Activated T-cell treated with anti-CD3 and anti-CD28 coated beads for 1 hour (primary cell): ENCODE data around the gene SPIRE2.

Experiments used
- DNase-seq: peaks from one replicate; pipeline ENCODE4 v3.0.0-alpha.2; 2020; ENCODE audit warnings: low read depth

Gene SPIRE2

DNA sequence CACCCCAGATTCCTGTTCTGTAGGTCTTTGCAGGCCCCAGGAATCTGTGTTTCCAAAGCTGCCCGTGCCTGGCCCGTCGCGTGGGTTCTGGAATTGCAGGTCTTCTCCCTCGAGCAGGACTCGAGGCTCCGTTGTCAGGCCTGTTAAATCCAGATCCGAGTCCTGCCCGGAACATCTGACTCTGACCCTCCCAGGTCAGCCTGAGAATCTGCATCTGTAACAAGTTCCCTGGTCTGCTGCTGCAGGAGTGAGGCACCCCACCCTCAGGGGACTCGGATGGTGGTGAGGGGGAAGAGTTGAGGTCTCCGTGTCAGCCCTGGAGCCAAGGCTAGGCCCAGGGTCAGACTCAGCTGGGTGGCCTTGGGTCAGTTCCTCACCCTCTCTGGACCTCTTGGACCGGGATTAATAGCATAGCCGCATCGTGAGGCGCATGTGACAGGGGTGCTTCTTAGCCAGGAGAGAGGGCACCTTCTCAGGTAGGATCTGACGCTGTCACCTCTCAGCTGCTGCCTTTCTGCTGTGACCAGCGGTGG lies 8.8 kb downstream of the SPIRE2 start:
- no peak for DNase-seq

DNA sequence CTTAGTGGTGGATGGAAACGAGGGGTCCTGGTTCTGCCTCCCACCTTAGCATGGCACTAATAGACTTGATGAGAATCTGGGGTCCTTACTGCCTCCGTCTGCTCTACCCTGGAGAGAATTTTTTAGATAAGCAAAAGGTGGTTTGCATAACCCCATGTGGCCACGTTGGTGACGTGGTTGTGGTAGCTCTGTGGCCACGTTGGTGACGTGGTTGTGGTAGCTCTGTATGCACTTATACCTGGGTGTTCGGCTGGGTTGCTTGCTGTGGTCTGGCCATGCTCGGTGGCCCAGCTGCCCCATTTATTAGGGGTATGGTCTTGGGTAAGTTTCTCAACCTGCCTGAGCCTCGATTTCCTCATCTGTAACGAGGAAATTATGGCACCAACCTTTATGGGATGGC lies 13.0 kb downstream of the SPIRE2 start:
- peak; percentile 26 for DNase-seq

DNA sequence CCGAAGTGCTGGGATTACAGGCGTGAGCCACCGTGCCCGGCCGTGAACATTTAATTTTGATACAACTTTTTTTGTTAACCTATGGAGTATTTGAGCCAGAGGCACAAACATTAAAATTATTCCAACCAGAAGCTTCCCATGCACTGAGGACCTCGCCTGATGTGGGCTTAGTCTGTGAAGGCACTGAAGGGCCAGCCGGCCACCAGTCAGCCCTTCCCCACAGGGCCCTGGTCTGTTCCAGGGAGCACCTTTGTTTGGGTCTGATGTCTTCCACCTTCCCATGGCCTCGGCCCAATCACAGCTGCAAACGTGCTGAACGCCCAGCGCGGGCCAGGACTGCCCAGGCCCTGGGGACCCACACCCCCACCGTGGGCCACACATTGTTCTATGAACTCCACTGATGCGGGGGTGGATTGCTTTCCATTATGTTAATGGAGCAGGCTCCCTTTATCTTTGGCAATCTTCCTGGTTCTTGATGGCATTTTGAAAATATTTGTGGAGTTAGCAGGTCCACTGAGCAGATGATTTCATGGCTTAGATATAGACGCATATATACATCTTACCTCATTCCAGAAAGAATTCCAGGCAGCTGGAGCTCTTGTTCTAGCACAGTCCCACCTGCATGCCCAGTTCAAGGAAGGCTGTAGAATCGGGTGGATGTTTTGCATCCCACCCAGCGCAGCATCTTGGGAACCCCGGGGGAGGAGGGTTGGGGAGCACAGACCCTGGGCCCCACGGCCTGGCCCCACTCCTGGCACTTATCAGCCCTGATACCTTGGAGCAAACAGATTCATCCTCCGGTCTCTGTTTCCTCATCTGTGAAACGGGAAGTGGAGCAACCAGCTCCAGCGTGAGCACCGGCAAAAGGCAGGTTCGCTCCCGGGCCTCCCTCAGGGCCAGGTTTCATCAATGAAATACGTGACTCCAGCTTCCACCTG lies 14.5 kb downstream of the SPIRE2 start:
- no peak for DNase-seq

DNA sequence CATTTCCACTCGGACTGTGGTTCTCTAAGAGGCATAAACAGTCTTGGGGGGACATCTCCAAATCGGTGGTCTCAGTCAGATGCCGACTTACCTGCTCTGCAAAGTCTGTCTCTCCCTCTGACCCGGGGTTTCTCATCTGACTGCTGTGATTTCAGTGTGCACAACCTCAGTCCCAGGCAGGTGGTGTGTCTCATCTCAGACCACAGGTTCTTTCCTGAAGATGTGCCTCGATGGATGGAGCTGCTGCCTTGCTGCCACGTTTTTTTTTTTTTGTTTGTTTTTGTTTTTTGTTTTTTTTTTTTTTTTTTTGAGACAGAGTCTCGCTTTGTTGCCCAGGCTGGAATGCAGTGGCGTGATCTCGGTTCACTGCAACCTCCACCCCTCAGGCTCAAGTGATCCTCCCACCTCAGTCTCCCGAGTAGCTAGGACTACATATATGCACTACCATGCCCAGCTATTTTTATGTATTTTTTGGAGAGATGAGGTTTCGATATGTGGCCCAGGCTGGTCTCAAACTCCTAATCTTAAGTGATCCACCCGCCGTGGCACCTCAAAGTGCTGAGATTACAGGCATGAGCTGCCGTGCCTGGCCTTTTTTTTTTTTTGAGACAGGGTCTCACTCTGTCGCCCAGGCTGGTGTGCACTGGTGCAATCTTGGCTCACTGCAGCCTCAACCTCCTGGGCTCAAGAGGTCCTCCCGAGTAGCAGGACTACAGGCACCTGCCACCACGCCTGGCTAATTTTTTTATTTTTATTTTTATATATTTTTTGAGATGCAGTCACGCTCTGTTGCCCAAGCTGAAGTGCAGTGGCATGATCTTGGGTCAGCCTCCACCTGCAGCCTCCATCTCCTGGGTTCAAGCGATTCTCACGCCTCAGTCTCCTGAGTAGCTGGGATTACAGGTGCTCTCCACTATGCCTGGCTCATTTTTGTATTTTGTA lies 15.4 kb downstream of the SPIRE2 start:
- no peak for DNase-seq

DNA sequence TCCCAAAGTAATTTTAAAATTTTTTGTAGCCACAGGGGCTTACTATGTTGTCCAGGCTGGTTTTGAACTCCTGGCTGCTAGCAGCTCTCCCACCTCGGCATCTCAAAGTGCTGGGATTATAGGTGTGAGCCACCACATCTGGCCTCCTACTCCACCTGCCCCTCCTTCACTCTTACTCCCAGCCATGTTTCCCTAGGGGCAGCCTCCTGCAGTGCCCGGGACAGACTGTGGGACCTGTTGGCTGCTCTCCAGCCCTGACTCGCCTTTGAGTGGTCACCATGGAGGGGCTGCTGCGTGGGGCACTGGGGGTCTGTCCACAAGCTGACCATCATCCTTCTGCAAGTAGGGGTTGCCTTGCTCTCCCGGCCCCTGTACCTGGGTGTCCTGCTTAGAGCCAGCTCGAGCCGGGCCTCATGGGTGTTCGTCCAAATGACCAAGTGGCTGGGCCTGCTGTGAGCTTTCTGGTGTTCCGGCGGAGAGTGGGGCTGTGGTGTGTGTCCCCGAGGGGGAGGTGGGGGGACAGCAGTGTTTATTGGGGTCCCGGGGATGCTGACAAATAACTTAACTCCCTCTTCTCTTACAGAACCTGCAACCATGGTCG lies 16.6 kb downstream of the SPIRE2 start:
- DNase-seq, result no peak

DNA sequence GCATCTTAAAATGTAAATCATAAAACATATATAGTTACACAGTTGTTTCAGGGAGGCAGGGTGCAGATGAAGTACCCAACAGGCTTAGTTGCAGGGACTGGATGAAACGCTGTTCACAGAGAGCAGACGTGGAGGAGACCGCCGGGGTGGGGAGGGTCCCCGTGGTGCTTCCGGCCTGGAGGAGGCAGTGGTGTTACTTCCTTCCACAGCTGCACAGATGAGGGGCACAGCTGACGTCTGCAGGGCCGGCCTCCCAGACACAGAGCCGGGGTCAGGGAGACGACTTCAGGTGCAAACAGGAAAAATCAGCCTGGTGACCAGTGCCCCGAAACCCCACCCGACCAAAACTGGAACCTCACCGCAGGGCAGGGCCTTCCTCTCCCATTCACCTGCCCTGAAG lies 17.1 kb downstream of the SPIRE2 start:
- DNase-seq, result no peak

DNA sequence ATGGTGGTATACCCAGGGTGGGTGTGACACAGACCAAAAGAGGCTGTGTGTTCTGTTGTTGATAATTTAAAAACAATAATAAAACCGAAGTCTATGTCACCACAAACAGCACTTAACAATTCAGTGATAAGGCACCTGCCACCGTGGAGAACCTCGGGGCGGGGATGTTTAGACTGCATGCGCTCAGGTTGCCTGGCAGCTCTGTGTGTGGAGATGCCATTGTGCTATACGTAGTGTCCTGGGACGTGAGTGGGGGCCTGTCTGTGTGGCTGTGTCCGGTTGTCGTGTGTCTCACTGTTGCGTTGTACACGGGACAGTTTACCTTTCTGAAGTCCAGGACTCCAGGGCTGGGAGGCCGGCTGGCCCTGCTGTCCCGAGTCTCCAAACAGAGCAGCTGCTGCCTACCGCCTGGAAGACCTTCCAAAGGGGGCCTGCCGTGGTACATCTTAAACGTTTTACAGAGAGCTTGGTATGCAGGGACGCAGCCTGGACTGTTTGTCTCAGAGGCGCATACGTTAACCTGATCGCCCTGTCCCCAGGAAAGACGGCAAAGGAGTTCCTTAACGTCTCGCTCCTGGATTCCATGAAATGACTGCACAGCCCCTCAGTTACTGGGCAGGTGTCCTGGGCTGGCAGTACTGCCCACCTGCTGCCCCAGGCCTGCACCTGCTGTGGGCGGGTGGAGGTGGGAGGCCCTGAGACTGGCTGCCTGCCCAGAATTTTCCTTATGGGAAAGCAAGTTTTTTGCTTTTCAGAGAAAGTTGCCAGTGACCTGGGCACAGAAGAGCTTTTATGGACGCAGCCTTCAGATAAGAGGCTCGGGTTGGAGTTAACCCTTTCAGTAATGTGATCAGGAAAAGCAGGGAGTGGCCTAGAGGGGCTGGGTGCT lies 19.0 kb downstream of the SPIRE2 start:
- DNase-seq, result no peak

DNA sequence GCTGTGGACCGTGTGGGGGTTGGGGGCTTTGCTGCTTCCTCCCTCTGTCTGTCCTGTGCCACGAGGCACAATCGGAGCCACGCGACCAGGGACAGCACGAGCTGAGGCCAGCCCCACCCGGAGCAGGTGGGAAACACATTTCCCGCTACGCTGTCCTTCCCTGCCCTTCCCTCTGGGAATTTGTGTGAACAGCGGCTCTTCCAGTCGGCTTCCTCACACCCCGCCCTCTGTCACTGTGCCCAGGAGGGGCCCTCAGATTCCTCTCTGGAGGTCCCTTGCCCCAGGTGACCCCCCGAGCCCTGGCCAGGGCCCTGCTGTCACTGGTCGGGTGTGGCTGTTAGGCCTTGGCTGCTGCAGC lies 19.6 kb downstream of the SPIRE2 start:
- no peak for DNase-seq

DNA sequence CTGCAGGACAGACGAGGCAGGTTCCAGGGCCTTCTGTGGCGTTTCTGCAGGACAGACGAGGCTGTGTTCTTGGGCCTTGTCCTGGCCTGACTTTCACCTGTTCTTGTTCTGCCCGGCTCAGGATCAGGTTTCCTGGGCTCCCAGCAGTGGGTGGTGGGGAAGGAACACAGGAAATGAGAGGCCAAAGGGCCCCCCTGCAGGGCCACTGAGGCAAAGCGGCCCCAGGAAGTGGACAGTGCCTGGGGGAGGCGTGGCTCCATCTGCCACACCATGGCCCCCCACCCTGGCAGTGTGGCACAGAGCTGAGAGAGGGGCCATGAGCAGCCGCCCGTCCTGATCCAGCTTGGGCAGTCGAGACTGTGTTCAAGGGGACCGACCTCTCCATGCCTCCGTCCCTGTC lies 20.7 kb downstream of the SPIRE2 start:
- no peak for DNase-seq

DNA sequence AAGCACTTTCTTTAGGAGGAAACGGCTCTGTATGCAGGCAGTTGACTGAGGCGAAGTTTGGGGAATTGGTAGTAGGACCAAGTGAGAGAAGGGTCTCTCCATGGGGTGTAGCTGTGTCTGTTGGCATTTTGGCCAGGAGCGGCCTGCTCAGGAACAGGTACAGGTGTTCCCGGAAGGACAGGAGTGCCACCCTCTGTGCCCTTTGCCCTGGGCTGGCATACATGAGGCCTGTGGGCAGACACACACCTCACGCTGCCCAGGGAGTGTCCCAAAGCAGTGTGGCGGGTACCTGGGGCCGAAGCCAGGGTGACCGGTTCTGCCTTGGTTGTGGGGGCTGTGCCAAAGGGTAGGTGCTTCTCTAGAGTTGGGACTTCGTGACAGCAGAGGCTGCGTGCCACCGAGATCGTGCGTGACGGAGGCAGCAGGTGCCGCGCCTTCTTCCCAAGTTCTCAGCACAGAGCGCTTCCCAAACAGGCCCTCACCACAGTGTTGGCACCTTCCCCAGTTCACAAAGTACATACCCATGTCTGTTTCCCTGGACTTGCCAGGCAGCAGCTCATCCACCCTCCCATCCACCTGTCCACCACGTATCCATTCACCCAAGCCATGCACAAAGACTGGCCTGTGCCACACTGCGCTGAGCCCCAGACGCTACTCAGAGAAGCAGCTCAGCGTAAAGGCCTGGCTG lies 25.2 kb downstream of the SPIRE2 start:
- DNase-seq, result no peak

DNA sequence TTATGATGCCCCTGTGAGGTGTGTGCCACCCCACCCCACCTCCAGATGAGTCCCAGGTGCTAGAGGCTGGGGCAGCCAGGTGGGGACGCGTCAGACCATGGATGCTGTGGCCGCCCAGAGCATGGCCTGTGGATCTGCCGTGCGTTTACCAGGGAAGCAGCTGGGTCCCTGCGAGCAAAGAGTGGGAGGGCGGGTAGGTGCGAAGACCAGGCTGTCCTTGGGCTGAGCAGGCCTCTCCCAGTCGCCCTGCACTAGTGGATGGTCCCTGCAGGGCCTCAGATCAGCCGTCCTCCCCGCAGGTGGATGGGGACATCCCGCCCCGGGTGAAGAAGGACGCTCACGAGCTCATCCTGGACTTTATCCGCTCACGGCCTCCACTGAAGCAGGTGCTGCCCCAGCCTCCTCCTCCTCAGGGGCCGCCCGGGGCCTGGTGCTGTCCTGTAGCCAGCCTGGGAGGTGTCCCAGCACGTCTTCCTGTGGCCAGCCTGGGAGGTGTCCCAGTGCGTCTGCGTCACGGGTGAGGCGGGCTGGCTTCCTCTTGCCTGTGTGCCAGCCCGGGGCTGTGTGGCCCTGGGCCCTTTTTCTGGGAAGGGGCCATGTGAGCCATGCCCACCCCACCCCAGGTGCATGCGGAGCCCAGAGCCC lies 27.1 kb downstream of the SPIRE2 start:
- no peak for DNase-seq

DNA sequence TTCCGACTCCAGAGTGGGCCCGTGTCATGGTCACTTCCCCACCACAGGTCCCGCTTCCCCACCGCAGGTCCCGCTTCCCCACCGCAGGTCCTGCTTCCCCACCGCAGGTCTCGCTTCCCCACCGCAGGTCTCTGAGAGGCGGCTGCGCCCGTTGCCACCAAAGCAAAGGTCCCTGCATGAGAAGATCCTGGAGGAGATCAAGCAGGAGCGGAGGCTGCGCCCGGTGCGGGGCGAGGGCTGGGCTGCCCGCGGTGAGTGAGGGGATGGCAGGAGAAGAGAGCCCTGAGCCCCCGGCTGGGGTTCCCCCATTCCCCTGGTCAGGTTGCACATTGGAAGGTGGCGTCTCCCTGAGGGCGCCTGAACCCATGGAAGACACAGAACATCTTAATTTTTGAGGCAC lies 27.7 kb downstream of the SPIRE2 start:
- no peak for DNase-seq

DNA sequence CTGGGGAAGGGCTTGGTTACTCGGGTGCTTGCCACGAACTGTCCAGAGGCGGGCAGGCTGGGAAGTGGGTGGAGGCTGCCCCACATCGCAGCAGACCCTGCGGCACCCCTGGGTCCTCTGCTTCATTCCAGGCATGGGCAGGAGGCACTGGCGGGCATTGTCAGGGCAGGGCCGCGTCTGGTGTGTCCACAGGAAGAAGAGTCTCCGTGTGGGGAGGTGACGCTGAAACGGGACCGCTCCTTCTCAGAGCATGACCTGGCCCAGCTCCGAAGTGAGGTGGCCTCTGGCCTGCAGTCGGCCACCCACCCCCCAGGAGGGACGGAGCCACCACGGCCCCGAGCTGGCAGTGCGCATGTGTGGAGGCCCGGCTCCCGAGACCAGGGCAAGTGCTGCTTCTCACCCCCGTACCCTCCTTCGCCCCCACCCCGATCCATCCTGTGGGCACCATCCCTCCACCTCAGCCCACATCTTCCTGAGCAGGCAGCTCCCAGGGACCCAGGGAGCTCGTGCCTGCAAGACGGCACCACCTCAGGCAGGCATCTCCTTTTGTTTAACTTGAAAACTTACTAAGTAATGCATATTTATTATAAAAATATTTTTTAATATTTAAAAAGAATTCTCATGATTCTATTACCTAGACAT lies 30.8 kb downstream of the SPIRE2 start:
- no peak for DNase-seq

DNA sequence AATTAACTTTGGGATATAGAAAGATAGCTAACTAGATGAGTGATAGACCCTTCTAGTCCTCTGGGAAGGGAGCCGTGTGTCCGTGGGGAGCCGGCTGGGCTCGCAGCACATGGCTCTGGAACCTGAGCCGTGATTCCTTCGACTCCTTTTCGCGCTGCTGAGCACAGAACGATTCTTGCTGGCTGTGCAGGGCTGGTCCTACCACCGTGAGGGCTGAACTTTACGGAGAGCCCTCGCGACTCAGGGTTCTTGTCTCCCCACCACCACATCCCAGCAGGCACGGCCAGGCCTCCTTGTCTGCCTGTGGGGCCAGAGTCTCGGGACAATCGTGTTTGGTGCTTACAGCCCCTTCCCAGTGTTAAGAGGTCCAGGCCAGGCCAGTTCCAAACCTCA lies 31.3 kb downstream of the SPIRE2 start:
- no peak for DNase-seq

DNA sequence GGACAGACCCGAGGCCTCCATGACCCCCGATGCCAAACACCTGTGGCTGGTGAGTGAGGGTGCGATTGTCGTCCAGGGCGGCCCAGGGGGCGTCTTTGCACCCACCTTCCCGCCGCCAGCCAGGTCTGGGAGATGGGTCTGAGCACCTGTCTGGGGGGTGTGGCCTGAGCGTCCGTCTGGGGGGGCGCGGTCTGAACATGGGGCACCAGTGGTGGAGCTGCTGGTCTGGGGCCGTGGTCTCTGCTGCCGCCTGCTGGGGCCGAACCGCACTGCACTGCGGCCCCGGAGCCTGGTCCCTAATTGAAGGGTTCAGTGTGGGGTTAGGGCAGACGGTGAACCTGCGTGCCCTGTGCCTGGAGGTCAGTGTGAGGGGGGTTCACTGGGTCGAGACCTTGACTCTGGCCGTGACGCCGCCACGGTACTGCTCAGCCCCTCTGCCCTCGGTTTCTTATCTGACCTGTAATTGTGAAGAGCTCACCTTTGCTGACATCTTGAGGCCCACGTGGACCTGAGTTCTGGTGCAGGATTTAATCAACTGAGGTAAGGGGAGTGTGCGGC lies 32.6 kb downstream of the SPIRE2 start:
- DNase-seq, result peak; percentile 66

DNA sequence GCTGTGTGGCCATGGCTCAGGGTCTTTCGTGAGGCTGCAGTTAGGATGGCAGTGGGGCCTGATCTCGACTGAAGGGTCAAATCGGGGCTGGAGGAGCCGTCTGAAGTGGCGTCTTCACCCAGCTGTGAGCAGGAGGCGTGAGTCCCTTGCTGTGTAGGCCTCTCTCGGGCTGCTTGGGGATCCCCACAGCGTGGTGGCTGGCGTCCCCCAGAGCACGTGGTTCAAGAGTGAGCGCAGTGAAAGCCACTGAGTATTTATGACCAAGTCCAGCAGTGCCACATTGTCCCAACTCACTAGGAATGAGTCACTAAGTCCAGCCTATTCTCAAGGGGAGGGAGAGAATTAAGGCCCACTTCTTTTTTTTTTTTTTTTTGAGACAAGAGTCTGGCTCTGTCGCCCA lies 33.4 kb downstream of the SPIRE2 start:
- no peak for DNase-seq

DNA sequence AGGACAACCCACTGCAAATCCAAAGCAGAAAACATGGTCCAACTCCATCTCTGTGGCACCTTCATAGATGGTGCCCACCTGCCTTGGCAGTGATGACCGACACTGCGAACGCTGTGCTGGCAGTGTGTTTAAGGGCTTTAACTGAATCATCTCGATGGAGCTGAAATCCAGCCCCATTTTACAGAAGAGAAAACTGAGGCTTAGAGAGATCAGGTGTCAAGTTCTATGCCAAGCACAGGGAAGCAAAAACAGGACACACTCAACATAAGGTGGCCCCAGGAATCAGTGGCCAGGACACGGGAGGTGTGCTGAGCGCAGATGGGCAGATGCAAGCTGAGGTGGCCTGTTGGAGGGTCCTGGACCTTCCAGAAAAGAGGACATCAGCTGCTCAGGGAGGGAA lies 34.5 kb downstream of the SPIRE2 start:
- DNase-seq, result no peak

DNA sequence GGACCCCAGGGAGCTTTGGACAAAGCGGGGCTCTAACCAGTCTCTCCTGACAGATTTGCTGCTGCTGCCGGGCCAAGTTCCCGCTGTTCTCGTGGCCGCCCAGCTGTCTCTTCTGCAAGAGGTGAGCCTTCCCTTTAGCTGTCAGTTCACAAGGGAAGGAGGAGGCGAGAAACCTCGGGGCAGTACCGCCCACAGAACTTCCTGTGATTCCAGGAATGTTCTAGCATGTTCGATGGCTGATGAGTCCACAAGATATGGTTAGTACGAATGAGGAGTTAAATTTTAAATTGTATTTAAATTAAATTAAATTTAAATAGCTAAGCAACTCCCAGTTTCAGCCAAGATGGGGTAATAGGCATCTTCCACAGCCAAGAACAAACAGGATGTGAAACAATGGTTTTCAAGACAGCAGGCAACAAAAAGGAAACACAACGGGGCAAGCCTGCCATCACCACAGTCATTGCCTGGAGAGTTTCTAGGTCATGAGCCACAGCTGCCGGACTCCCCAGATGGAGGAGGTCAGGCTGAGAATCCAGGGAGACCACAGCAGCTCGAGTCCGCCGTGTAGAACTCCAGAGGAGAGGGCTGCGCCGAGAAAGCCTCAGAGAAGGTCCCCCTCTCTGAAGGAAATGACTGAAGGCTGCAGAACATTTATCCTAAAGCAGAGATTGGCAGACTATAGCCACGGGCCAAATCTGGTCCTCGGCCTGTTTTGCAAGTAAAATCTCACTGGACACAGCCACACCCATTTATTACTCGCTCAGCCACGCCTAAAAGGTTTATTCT lies 35.7 kb downstream of the SPIRE2 start:
- DNase-seq, result no peak

DNA sequence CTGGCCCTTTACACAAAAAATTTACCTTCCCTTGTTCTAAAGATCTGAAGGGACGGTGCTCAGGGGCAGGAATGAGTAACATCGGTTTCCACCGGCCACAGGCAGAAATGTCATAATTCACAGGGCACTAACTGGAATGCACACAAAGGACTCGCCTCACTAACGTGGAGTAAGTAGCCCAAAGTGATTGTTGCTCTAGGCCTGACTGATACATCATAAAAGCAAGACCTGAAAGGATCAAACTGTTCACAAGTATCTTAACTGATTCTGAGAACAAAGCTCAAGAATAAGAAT lies 36.2 kb downstream of the SPIRE2 start:
- no peak for DNase-seq
